Measurements from ENCODE around the gene PGM1.

GRCh38 chr1:63663301-63663700, 70.1 kb downstream of the PGM1 start:
- TF ChIP-seq SIN3A (IDR thresholded peaks at IDR 0.05; ENCODE audit: borderline replicate concordance, insufficient read depth, low read length) (no peak), POLR2AphosphoS5 (IDR thresholded peaks at IDR 0.05; ENCODE audit: low read depth, low read length) (no peak), FOXP2 (optimal IDR thresholded peaks at IDR 0.05; ENCODE audit: borderline replicate concordance, extremely low read depth, extremely low read length, insufficient read depth) (no peak), TAF1 (IDR thresholded peaks at IDR 0.05; ENCODE audit: borderline replicate concordance, insufficient read depth, low read length) (no peak)
- TF ChIP-seq, protein P1, sequence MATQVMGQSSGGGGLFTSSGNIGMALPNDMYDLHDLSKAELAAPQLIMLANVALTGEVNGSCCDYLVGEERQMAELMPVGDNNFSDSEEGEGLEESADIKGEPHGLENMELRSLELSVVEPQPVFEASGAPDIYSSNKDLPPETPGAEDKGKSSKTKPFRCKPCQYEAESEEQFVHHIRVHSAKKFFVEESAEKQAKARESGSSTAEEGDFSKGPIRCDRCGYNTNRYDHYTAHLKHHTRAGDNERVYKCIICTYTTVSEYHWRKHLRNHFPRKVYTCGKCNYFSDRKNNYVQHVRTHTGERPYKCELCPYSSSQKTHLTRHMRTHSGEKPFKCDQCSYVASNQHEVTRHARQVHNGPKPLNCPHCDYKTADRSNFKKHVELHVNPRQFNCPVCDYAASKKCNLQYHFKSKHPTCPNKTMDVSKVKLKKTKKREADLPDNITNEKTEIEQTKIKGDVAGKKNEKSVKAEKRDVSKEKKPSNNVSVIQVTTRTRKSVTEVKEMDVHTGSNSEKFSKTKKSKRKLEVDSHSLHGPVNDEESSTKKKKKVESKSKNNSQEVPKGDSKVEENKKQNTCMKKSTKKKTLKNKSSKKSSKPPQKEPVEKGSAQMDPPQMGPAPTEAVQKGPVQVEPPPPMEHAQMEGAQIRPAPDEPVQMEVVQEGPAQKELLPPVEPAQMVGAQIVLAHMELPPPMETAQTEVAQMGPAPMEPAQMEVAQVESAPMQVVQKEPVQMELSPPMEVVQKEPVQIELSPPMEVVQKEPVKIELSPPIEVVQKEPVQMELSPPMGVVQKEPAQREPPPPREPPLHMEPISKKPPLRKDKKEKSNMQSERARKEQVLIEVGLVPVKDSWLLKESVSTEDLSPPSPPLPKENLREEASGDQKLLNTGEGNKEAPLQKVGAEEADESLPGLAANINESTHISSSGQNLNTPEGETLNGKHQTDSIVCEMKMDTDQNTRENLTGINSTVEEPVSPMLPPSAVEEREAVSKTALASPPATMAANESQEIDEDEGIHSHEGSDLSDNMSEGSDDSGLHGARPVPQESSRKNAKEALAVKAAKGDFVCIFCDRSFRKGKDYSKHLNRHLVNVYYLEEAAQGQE (IDR thresholded peaks at IDR 0.05; ENCODE audit: insufficient read depth in 1 of 2, low read depth in 2 of 2, low read length in 2 of 2), result no peak
